Stimulated activated CD8-positive, alpha-beta memory T cell treated with anti-CD3 and anti-CD28 coated beads, Interleukin-4, amount 100 ng/mL, for 1 hour (primary cell): Measurements from ENCODE around the gene SNTG2.

Source experiments
- DNase-seq, 2 donors: peaks; one replicate each; pipeline ENCODE4 v3.0.0-alpha.2; 2020; ENCODE audit warnings: low read depth in 2 of 2, low spot score in 1 of 2

The SNTG2 gene

DNA sequence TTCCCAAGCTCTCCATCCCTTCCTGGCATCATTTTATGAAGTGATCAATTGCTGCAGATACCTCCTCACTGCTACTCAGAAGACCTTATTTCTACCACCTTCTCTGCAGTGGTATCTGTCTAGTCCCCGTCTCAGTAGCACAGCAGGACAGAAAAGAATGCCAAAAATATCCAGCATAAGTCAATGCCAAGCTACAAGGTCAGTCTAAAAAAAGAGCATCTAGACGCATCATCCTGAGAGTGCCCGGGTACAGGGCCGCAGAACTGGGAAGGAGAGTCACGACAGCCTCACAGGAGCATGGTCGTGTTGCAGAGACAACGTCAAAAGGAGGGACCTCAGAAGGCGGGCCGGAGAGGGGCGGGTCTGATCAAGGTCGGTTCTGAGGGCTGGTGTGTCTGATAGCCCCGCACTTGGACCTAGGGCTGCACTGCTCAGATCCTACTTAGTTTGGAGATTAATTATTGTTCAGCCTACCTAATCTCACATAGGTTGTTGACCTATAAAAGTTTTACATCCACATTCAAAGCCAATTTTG is 24.3 kb upstream of the SNTG2 start:
- no peak for DNase-seq

GRCh38 chr2:926896-927295 is 23.8 kb upstream of the SNTG2 start:
- no peak for DNase-seq

DNA sequence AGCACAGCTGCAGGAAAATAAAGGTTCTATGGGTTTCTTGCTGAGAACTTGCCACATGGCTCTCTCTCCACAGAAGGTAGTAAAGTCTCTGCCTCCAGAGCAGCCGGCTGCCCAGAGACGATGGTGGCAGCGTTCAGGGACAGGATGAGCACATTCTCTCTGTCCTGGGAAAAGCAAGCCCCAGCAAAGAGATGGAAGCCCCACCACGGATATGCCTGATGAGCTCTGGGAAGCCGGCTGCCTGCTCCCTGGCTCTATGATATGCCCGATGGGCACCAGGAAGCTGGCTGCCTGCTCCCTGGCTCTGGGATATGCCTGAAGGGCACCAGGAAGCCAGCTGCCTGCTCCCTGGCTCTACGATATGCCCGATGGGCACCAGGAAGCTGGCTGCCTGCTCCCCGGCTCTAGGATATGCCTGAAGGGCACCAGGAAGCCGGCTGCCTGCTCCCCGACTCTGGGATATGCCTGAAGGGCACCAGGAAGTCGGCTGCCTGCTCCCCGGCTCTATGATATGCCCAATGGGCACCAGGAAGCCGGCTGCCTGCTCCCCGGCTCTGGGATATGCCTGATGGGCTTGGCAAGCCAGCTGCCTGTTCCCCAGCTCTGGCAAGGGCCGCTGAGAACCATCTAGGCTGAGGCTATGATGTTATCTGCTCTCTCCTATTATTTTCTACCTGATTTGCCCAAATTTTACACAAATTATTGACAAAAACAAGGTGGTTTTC is 21.5 kb upstream of the SNTG2 start:
- DNase-seq = no peak

- DNase-seq = no peak
Measured at GRCh38 chr2:929925-930324, 20.7 kb upstream of the SNTG2 start.

DNA sequence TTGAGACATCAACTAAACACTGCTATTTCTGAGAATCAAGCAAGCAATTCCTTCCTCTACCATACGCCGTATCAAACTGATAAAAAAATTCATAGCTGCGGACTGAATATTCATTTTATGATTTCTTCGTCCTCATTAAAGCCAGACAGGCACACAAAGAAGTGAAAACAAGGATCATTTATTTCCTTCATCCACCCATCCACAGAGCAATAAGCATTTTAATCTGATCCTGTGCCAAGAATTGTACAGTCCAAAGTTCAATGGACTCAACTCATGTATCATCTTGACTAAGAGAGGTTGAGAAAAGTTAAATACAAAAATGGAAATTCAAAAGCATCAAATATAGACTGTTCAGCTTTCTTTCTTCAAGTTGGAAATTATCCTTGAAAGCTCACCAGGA is 19.7 kb upstream of the SNTG2 start:
- DNase-seq = no peak

DNA sequence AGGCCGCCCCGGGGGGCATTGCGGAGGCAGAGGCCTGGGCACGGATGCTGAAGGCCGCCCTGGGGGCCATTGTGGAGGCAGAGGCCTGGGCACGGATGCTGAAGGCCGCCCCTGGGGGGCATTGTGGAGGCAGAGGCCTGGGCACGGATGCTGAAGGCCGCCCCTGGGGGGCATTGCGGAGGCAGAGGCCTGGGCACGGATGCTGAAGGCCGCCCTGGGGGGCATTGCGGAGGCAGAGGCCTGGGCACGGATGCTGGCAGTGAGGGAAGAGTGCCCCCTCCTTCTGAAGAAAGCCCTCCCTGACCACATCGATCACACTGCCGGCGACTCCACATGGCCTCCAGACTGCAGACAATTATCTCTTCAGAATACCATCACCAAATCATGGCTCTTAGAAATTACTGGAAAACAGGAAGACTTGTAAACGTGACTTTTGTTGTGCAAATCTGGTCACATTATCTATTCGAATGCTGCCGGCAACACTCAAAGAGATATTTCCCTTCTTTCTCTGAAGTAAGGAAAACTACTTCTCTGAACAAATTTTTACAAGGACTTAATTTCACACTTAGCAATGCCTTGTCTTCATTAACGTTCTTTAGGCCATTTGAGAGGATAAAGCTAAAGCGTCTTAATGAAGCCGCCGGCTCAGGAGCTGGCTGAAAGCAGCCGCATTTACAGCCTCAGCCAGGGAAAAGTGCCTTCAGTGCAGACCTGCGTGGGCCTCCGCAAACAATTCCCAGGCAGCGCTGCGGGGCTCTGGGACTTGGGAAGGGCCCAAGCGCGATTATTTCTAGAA is 18.1 kb upstream of the SNTG2 start:
- DNase-seq = no peak

GRCh38 chr2:933734-934295 is 16.8 kb upstream of the SNTG2 start:
- DNase-seq = no peak

- no peak for DNase-seq
Measured at GRCh38 chr2:937530-937929, 13.1 kb upstream of the SNTG2 start.

DNA sequence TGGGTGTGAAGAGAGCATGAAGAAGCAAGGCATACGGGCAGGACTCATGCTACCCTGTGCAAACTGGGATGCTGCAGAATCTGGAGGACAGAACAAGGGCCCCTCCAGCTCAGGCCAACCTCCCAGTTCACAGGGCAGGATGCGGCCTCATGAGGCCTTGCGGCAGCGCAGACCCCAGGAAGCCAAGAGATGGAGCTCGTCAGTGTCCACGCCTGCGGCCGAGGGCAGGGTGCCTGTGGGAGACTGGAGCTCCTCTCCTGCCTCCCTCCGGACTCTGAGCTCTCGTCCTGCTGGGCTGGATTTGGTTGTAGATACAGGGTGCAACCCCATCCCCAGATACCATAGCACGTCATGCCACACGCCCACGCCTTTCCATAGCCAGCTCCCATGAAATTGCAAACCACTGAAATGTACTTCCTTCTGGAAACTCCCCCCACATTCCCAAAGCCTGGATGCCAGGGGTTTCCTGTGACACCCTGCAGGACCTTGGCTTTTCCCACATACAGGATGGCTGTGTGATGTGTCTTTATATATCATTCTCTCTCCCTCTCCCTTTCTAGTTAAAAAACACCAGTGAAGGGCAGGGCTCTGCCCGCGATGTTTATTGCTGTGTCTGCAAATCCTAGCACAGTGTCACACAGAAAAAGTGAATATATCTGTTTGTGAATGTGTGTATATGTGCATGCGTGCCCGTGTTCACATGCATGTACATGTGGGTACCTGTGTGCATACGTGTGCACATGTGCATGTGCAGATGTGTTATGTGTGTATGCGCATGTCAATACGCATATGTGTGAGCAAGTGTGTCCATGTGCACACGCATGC is 12.3 kb upstream of the SNTG2 start:
- no peak for DNase-seq

GRCh38 chr2:939936-940601 is 10.6 kb upstream of the SNTG2 start:
- no peak for DNase-seq

- no peak for DNase-seq
Measured at GRCh38 chr2:941871-942270, 8.8 kb upstream of the SNTG2 start.

- no peak for DNase-seq
Measured at GRCh38 chr2:942775-943460, 7.7 kb upstream of the SNTG2 start.

GRCh38 chr2:943461-943797 is 7.2 kb upstream of the SNTG2 start:
- no peak for DNase-seq

- no peak for DNase-seq
Measured at GRCh38 chr2:943821-944220, 6.8 kb upstream of the SNTG2 start.

- no peak for DNase-seq
Measured at GRCh38 chr2:944693-945092, 6.0 kb upstream of the SNTG2 start.

GRCh38 chr2:945104-945503 is 5.5 kb upstream of the SNTG2 start:
- DNase-seq = no peak

DNA sequence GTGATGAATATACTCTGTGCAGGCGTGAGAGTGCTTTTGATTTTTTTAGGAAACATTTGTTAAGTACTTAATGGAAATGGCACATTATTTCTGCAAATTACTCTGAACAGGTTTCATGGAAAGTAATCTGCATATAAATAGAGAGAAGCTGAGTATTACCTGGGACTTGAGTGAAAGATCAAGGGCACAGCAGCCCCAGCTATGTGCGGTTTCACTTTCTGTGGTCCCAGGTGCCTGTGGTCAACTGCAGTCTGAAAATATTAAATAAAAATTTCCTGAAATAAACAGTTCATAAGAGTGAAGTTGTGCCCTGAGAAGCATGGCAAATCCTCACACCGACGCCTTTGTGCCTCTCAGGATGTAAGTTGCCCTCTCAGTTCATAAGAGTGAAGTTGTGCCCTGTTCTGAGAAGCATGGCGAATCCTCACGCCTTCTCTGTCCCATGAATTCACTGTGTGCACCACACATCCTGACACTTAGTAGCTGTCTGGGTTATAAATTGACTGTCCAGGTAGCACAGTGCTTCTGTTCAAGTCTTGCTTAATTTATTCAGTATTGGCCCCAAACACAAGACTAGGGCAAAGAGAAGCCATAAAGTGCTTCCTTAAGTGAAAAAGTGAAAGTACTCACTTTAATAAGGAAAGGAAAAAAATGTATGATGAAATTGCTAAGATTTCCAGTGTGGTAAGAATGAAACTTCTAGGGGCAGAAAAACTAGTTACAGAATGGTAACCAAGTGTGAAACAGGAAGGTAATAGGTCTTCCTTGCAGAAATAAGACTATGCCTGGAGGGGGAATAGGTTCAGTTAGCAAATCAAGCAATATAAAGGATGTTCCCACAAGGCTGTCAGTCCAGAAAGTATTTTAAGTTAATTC is 4.3 kb upstream of the SNTG2 start:
- no peak for DNase-seq

DNA sequence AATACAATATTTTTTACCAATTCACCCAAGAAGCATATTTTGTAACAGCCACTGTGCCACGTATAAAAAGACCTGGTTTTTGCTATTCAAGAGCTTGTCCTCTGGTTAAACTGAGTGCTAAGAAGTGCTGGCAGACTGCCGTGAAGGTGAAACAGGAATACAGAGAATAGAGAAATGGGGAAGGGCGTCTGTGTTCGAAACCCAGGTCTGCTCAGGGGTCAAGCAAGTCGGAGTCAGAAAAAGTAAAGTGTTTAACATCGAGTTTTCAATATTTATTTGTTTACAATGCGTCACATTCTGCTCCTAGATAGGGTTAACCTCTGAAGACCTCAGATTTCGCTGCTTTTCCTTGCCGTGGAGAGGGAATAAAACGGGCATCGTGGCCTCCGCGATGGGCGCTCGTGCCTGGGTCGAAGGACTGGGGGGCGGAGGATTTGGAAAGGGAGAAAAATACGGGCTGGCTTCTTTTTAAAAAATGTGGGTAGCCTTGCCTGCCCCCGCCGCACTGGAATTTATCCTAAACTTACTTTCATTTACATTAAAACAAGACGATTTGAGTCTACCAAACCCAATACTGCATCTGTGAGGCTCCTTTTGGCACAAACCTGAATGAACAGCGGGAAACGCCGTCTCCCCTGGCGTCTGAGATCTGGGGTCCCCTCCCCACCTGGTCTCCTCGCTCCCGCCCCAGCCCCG is 1.1 kb upstream of the SNTG2 start:
- no peak for DNase-seq
